Measurements from ENCODE around the gene GPC4. TPM values are rescaled to one million over a fixed set of nuclear protein-coding genes. Genes with fewer than 3 reads are reported as not detected.

GPC4 gene
- polyA plus RNA-seq, 3 donors = 0.03 to 0.59 (median 0.27) TPM

- Histone ChIP-seq H3K4me2 (replicated peaks; ENCODE audit: extremely low read depth, low read length, poor library complexity, severe bottlenecking) (no peak overlapping the region), H3K27ac (ENCODE audit: low read depth in 1 of 2, low read length in 2 of 2) (no peak overlapping the region), H3K9me3 (replicated peaks in 1 of 2; ENCODE audit: control insufficient read depth in 1 of 2, insufficient read depth in 1 of 2, low read length in 2 of 2) (peaks cover 0 to 10% of the 10 kb centered on the region in 2 donors), H2AFZ (ENCODE audit: insufficient read depth, low read depth, low read length, poor library complexity, severe bottlenecking) (no peak overlapping the region), H3K9ac (ENCODE audit: insufficient read depth, low read length, poor library complexity, severe bottlenecking) (no peak overlapping the region), H3K4me1 (ENCODE audit: control insufficient read depth in 1 of 2, insufficient read depth in 2 of 2, low read length in 2 of 2) (peaks cover 7 to 8% of the 10 kb centered on the region in 2 donors), H3K27me3 (ENCODE audit: control insufficient read depth in 2 of 2, insufficient read depth in 2 of 2, low read length in 2 of 2) (peaks cover 25 to 48% of the 10 kb centered on the region in 2 donors), H3K36me3 (replicated peaks in 1 of 2; ENCODE audit: control insufficient read depth in 1 of 2, insufficient read depth in 2 of 2, low read length in 2 of 2) (no peaks in the 10 kb centered on the region), H3K4me3 (replicated peaks in 1 of 3; ENCODE audit: low read depth in 2 of 3, low read length in 3 of 3) (no peak overlapping the region), H4K20me1 (ENCODE audit: insufficient read depth, low read length) (no peaks in the 10 kb centered on the region), H3K79me2 (ENCODE audit: insufficient read depth, low read length) (no peaks in the 10 kb centered on the region)
- no peak for DNase-seq
- TF ChIP-seq CTCF (IDR thresholded peaks at IDR 0.05) = no peak
- Mint-ChIP-seq H3K27me3 (ENCODE audit: low read depth in 3 of 3) (peaks cover 30 to 41% (median 40%) of the 10 kb centered on the region in 3 donors), H3K4me1 (peaks cover 6% of the 10 kb centered on the region), H3K36me3 (no peaks in the 10 kb centered on the region), H3K9me3 (peaks cover 0 to 15% (median 4%) of the 10 kb centered on the region in 7 donors), H3K4me3 (no peak overlapping the region), H3K27ac (no peak overlapping the region)
- WGBS (ENCODE audit: insufficient coverage) = no CpG with 5 or more reads among the region's 3 CpGs
- intact Hi-C loops (cut with micrococcal nuclease) = no loop called here
Measured at GRCh38 chrX:133410550-133410949, 4.7 kb downstream of the GPC4 start.

- Mint-ChIP-seq H3K9me3 (peaks cover 0 to 7% (median 0%) of the 10 kb centered on the region in 7 donors), H3K4me1 (no peaks in the 10 kb centered on the region), H3K4me3 (no peak overlapping the region), H3K27ac (no peak overlapping the region), H3K36me3 (no peaks in the 10 kb centered on the region), H3K27me3 (ENCODE audit: low read depth in 3 of 3) (peaks cover 6 to 8% (median 6%) of the 10 kb centered on the region in 3 donors)
- Histone ChIP-seq H3K9me3 (replicated peaks in 1 of 2; ENCODE audit: control insufficient read depth in 1 of 2, insufficient read depth in 1 of 2, low read length in 2 of 2) (no peaks in the 10 kb centered on the region), H3K27me3 (ENCODE audit: control insufficient read depth in 2 of 2, insufficient read depth in 2 of 2, low read length in 2 of 2) (peaks cover 4 to 6% of the 10 kb centered on the region in 2 donors), H4K20me1 (ENCODE audit: insufficient read depth, low read length) (no peaks in the 10 kb centered on the region), H3K9ac (ENCODE audit: insufficient read depth, low read length, poor library complexity, severe bottlenecking) (no peak overlapping the region), H3K79me2 (ENCODE audit: insufficient read depth, low read length) (no peaks in the 10 kb centered on the region), H3K4me3 (replicated peaks in 1 of 3; ENCODE audit: low read depth in 2 of 3, low read length in 3 of 3) (no peak overlapping the region), H3K27ac (ENCODE audit: low read depth in 1 of 2, low read length in 2 of 2) (no peak overlapping the region), H3K4me1 (ENCODE audit: control insufficient read depth in 1 of 2, insufficient read depth in 2 of 2, low read length in 2 of 2) (no peaks in the 10 kb centered on the region), H3K36me3 (replicated peaks in 1 of 2; ENCODE audit: control insufficient read depth in 1 of 2, insufficient read depth in 2 of 2, low read length in 2 of 2) (no peaks in the 10 kb centered on the region), H3K4me2 (replicated peaks; ENCODE audit: extremely low read depth, low read length, poor library complexity, severe bottlenecking) (no peak overlapping the region), H2AFZ (ENCODE audit: insufficient read depth, low read depth, low read length, poor library complexity, severe bottlenecking) (no peak overlapping the region)
- intact Hi-C loops (cut with micrococcal nuclease) = no loop called here
- TF ChIP-seq CTCF (IDR thresholded peaks at IDR 0.05) = no peak
- WGBS (ENCODE audit: insufficient coverage) = 100% methylated on average over 3 of the region's 4 CpGs
- DNase-seq = no peak
Measured at GRCh38 chrX:133405498-133406185, 9.6 kb downstream of the GPC4 start.

Measured in CD14-positive monocyte (primary cell).